ES-I3 (cell line): ENCODE results near the gene SLC50A1.

Experiments
- H3K36me3 ChIP-seq: 2 replicates; pipeline ENCODE4 v1.6.1; 2013; ENCODE audit warnings: mild to moderate bottlenecking, low read length, control low read depth, moderate library complexity; ENCODE audit not compliant: insufficient read depth
- H3K4me1 ChIP-seq: 2 replicates; pipeline ENCODE4 v1.6.1; 2013; ENCODE audit warnings: mild to moderate bottlenecking, control low read depth, low read length; ENCODE audit not compliant: insufficient read depth
- H3K9ac ChIP-seq: 2 replicates; pipeline ENCODE4 v1.6.1; 2013; ENCODE audit warnings: low read depth, mild to moderate bottlenecking, low read length, moderate library complexity
- H3K9me3 ChIP-seq: 2 replicates; pipeline ENCODE4 v1.6.1; 2013; ENCODE audit warnings: mild to moderate bottlenecking, low read length, moderate library complexity; ENCODE audit not compliant: control insufficient read depth, insufficient read depth

SLC50A1 gene

GRCh38 chr1:155125946-155126555 lies 9.6 kb upstream of the SLC50A1 start:
- no peaks in the 10 kb centered on the region for H3K9me3 ChIP-seq
- peak overlapping the region; percentile 48; the same call in 1 of the 2 replicates for H3K9ac ChIP-seq
- H3K4me1 ChIP-seq = peaks cover 28% of the 10 kb centered on the region
- H3K36me3 ChIP-seq = no peaks in the 10 kb centered on the region

- Histone ChIP-seq H3K4me1 (peaks cover 28% of the 10 kb centered on the region), H3K9ac (peak overlapping the region; percentile 48; the same call in 1 of the 2 replicates), H3K9me3 (no peaks in the 10 kb centered on the region), H3K36me3 (no peaks in the 10 kb centered on the region)
These were observed 9.0 kb upstream of the SLC50A1 start for GRCh38 chr1:155126556-155127104.

GRCh38 chr1:155127105-155127966 lies 8.3 kb upstream of the SLC50A1 start, which contains the start of gene EFNA1:
EFNA1 (plus strand) TSS chr1:155127876; CDS start chr1:155127978, 102 bp downstream.
- Histone ChIP-seq H3K36me3 (no peaks in the 10 kb centered on the region), H3K9ac (peak within 1 kb of the TSS; percentile 55), H3K9me3 (no peaks in the 10 kb centered on the region), H3K4me1 (peaks cover 28% of the 10 kb centered on the region)

- Histone ChIP-seq H3K4me1 (peaks cover 28% of the 10 kb centered on the region), H3K9ac (peak overlapping the region; percentile 55; the same call in 1 of the 2 replicates), H3K9me3 (no peaks in the 10 kb centered on the region), H3K36me3 (no peaks in the 10 kb centered on the region)
These were observed 7.5 kb upstream of the SLC50A1 start for GRCh38 chr1:155127967-155128754.

GRCh38 chr1:155128755-155129473 lies 6.7 kb upstream of the SLC50A1 start:
- Histone ChIP-seq H3K9ac (peak overlapping the region; percentile 55), H3K36me3 (no peaks in the 10 kb centered on the region), H3K4me1 (peaks cover 28% of the 10 kb centered on the region), H3K9me3 (no peaks in the 10 kb centered on the region)

- peaks cover 27% of the 10 kb centered on the region for H3K4me1 ChIP-seq
- H3K36me3 ChIP-seq = no peaks in the 10 kb centered on the region
- H3K9me3 ChIP-seq = no peaks in the 10 kb centered on the region
- peak overlapping the region; percentile 55; the same call in 1 of the 2 replicates for H3K9ac ChIP-seq
These were observed 5.2 kb upstream of the SLC50A1 start for GRCh38 chr1:155130272-155131006.

GRCh38 chr1:155131285-155131684 lies 4.4 kb upstream of the SLC50A1 start:
- no peak overlapping the region for H3K9ac ChIP-seq
- H3K4me1 ChIP-seq = peaks cover 23% of the 10 kb centered on the region

GRCh38 chr1:155131856-155132255 lies 3.8 kb upstream of the SLC50A1 start:
- Histone ChIP-seq H3K9ac (no peak overlapping the region), H3K36me3 (no peaks in the 10 kb centered on the region), H3K4me1 (peaks cover 25% of the 10 kb centered on the region), H3K9me3 (no peaks in the 10 kb centered on the region)

More at GRCh38 chr1:155131285-155131684, 4.4 kb upstream of the SLC50A1 start:
- H3K9me3 ChIP-seq = no peaks in the 10 kb centered on the region
- H3K36me3 ChIP-seq = no peaks in the 10 kb centered on the region

- no peak overlapping the region for H3K9ac ChIP-seq
- no peaks in the 10 kb centered on the region for H3K9me3 ChIP-seq
- no peaks in the 10 kb centered on the region for H3K36me3 ChIP-seq
- H3K4me1 ChIP-seq = peaks cover 19% of the 10 kb centered on the region
These were observed 1.8 kb upstream of the SLC50A1 start for GRCh38 chr1:155133799-155134281.

GRCh38 chr1:155134322-155134721 lies 1.3 kb upstream of the SLC50A1 start:
- H3K9me3 ChIP-seq = no peaks in the 10 kb centered on the region
- H3K4me1 ChIP-seq = peaks cover 17% of the 10 kb centered on the region
- peak overlapping the region; percentile 81; the same call in 1 of the 2 replicates for H3K9ac ChIP-seq
- H3K36me3 ChIP-seq = no peaks in the 10 kb centered on the region

GRCh38 chr1:155134880-155135414 lies 705 bp upstream of the SLC50A1 start:
- Histone ChIP-seq H3K36me3 (no peaks in the 10 kb centered on the region), H3K9me3 (no peaks in the 10 kb centered on the region), H3K4me1 (peaks cover 17% of the 10 kb centered on the region)

GRCh38 chr1:155136748-155137147 lies 1.1 kb downstream of the SLC50A1 start:
- H3K4me1 ChIP-seq = peaks cover 13% of the 10 kb centered on the region; the same call in 1 of the 2 replicates
- no peaks in the 10 kb centered on the region for H3K9me3 ChIP-seq
- H3K36me3 ChIP-seq = no peaks in the 10 kb centered on the region
- H3K9ac ChIP-seq = peak overlapping the region; percentile 81; the same call in 1 of the 2 replicates

More at GRCh38 chr1:155134880-155135414, 705 bp upstream of the SLC50A1 start:
- H3K9ac ChIP-seq = peak overlapping the region; percentile 81
